ENCODE data around the gene TMEM263.
A peak's percentile ranks its signal among the peaks of the same experiment; 100 is the strongest.

The TMEM263 gene

DNA sequence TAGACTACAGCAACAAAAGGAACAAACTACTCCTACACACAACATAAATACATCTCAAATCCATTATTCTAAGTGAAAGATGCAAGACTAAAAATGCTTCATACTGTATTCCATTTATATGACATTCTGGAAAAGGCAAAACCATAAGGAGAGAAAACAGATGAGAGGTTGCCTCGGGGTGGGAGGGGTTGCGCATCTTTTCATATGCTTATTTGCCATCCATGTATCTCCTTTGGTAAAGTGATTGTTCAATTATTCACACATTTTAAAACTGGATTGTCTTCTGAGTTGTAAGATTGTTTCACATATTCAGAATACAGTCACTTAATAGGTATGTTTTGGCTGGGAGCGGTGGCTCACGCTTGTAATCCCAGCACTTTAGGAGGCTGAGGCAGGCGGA, 5.1 kb upstream of the TMEM263 start:
- Histone ChIP-seq H3K9ac (ENCODE audit: low read length) (no peak overlapping the region), H3K27me3 (ENCODE audit: control insufficient read depth in 1 of 2, insufficient read depth in 2 of 2, low read length in 2 of 2) (no peaks in the 10 kb centered on the region), H3K9me3 (ENCODE audit: low read length) (no peaks in the 10 kb centered on the region), H3K4me1 (ENCODE audit: insufficient read depth, low read length) (peaks cover 11% of the 10 kb centered on the region), H3K36me3 (ENCODE audit: insufficient read depth, low read length) (no peaks in the 10 kb centered on the region), H3K27ac (ENCODE audit: low read depth, low read length) (no peak overlapping the region), H3K4me3 (ENCODE audit: low read depth in 1 of 2, low read length in 2 of 2) (no peak overlapping the region)

DNA sequence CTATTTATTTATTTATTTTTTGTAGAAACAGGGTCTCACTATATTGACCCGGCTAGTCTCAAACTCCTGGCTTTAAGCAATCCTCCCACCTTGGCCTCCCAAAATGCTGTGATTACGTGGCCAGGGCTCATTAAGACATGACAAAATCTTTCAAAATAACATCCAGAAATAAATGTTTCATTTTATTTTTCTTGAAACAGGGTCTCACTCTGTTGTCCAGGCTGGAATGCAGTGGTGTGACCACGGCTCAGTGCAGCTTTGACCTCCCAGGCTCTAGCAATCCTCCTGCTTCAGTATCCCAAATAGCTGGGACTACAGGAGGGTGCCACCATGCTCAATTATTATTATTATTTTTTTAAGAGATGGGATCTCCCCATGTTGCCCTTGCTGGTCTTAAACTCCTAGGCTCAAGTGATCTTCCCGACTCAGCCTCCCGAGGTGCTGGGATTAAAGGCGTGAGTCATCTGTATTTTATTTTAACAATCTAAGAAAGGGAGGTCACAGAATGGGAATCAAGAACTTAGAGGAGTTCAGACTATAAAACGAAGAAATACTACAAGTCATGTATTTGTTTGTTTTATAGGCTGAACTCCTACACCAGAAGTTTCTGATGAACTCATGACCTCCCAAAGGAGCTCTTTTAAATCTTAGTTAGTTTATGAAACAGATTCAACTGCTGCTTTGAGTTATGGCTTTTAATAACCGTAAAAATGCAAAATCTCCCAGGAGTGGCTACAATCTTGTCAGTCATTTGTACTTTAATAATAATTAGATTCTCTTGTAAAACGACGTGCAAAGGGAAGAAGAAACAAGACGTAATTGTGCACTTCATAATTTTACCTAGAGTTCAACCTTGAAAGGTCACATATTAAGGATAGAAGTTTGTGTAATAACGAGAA, 2.1 kb upstream of the TMEM263 start:
- Histone ChIP-seq H3K9ac (ENCODE audit: low read length) (no peak overlapping the region), H3K4me3 (ENCODE audit: low read depth in 1 of 2, low read length in 2 of 2) (no peak overlapping the region), H3K9me3 (ENCODE audit: low read length) (no peaks in the 10 kb centered on the region), H3K27me3 (ENCODE audit: control insufficient read depth in 1 of 2, insufficient read depth in 2 of 2, low read length in 2 of 2) (no peaks in the 10 kb centered on the region), H3K27ac (ENCODE audit: low read depth, low read length) (no peak overlapping the region), H3K4me1 (ENCODE audit: insufficient read depth, low read length) (peaks cover 20% of the 10 kb centered on the region), H3K36me3 (ENCODE audit: insufficient read depth, low read length) (no peaks in the 10 kb centered on the region)

DNA sequence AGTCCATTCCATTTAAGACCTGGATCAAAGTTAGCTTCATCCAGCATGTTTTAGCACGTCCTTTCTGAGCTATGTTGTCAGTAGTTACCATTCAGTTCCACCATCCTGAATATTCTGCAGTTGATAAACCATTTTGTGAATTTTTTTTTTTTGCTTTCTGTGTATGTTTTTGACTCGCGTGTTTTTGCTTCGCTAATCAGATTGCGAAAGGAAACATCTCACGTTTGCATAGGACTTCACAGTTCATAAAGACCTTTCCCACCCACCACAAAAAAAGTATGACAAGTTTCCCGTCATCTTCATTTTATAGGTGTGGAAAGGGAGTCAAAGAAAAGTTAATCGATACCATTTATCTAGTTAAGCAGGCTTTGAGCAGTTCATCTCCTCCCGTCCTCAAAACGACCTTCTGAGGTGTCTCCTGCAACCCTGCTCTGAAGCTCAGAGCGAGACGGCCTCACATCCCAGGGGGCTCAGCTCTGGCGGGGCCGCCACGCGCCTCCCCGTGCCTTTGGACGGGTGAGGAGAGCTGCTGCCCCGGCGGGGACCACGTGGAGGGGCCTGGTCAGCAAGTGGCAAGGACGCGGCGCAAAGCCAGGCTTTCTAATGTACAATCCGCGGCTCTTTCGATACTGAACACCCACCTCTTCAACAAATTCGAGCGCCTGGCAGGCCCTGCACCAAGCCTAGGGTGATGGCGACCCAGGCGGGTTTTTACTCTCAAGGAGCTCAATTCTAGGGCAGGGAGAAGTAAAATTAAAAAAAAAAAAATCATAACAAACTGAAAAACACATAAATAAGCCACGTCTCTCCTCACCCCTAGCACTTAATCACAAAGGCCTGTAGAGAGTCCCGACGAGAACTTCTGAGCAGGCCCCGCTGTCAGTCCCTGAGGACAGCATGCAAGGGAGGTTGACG, 988 bp upstream of the TMEM263 start:
- Histone ChIP-seq H3K27me3 (ENCODE audit: control insufficient read depth in 1 of 2, insufficient read depth in 2 of 2, low read length in 2 of 2) (no peaks in the 10 kb centered on the region), H3K9ac (ENCODE audit: low read length) (peak overlapping the region; percentile 47), H3K4me1 (ENCODE audit: insufficient read depth, low read length) (peaks cover 24% of the 10 kb centered on the region), H3K27ac (ENCODE audit: low read depth, low read length) (peak overlapping the region; percentile 95), H3K9me3 (ENCODE audit: low read length) (no peaks in the 10 kb centered on the region), H3K4me3 (ENCODE audit: low read depth in 1 of 2, low read length in 2 of 2) (peak overlapping the region; percentile 60 to 97), H3K36me3 (ENCODE audit: insufficient read depth, low read length) (no peaks in the 10 kb centered on the region)

DNA sequence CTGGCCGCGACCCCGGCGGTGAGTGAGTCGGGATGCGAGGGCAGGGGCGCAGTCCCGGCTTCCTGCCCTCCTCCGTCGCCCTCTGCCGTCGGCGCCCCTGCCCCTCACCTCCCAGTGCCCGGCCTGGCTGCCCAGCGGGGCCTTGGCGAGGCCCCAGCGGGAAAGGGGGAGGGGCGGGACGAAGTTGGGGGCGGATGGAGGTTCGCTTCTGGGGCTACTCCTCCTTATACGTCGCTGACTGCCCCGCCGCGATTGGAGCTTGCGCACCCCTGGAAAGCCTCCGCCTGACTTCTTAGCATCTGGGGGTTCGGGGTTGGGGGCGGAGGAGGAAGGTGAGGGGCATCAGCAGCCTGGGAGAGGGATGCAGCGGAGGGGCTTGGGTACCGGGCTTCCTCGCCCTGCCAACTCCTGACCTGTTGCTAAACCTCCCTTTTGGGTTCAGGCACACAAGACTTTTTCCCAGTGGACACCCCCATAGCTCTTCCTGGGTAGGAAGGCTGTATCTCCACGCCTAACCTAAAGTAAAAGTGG, 406 bp downstream of the TMEM263 start:
- peak overlapping the region; percentile 78 to 97 for H3K4me3 ChIP-seq (ENCODE audit: low read depth in 1 of 2, low read length in 2 of 2)
- peaks cover 25% of the 10 kb centered on the region for H3K4me1 ChIP-seq (ENCODE audit: insufficient read depth, low read length)
- H3K9me3 ChIP-seq (ENCODE audit: low read length): no peaks in the 10 kb centered on the region
- H3K27me3 ChIP-seq (ENCODE audit: control insufficient read depth in 1 of 2, insufficient read depth in 2 of 2, low read length in 2 of 2): no peaks in the 10 kb centered on the region
- H3K27ac ChIP-seq (ENCODE audit: low read depth, low read length): peak overlapping the region; percentile 95
- no peaks in the 10 kb centered on the region for H3K36me3 ChIP-seq (ENCODE audit: insufficient read depth, low read length)
- peak overlapping the region; percentile 32 for H3K9ac ChIP-seq (ENCODE audit: low read length)

DNA sequence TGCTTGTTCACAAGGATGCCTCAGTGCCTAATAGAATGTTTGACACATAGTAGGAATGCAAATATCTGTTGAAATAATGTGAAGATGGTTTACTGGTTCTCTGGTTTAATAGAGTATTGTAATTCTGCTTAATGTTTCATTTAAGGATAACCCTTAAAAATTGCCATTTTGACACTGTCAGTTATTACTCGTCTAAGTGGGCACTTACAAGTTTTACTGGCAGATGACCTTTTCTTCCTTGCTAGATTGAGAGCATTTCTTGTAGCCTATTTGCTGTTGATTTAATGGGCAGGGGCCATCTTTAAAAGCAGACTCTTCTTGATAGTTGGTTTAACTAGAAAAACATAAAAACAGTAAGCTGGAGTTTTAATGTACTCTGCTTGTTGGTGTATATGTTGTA, 1.9 kb downstream of the TMEM263 start:
- Histone ChIP-seq H3K9me3 (ENCODE audit: low read length) (no peaks in the 10 kb centered on the region), H3K36me3 (ENCODE audit: insufficient read depth, low read length) (no peaks in the 10 kb centered on the region), H3K27ac (ENCODE audit: low read depth, low read length) (peak overlapping the region; percentile 15), H3K4me1 (ENCODE audit: insufficient read depth, low read length) (peaks cover 36% of the 10 kb centered on the region), H3K27me3 (ENCODE audit: control insufficient read depth in 1 of 2, insufficient read depth in 2 of 2, low read length in 2 of 2) (no peaks in the 10 kb centered on the region), H3K4me3 (ENCODE audit: low read depth in 1 of 2, low read length in 2 of 2) (peak overlapping the region in 1 of 2 donors; percentile 78), H3K9ac (ENCODE audit: low read length) (peak overlapping the region; percentile 32)

DNA sequence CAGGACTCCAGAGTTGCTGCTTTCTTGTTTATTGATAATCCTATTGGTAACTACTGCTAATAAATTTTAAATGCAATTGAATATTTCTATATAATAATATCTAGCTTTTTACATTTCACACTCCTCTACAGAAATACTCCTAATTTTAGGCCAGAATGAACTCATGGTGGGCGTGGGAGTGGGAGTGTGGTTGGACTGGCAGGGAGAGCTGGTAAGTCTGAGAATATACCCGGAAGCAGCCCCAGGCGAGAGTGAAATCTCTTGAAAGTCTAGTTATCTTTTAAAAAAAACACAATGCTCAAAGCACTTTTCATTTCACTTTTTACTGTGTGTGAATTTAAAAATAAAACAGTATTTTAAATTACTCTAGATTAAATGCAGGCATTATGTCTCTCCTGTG, 4.7 kb downstream of the TMEM263 start:
- H3K9ac ChIP-seq (ENCODE audit: low read length): no peak overlapping the region
- no peaks in the 10 kb centered on the region for H3K9me3 ChIP-seq (ENCODE audit: low read length)
- H3K4me1 ChIP-seq (ENCODE audit: insufficient read depth, low read length): peaks cover 35% of the 10 kb centered on the region
- no peaks in the 10 kb centered on the region for H3K27me3 ChIP-seq (ENCODE audit: control insufficient read depth in 1 of 2, insufficient read depth in 2 of 2, low read length in 2 of 2)
- H3K27ac ChIP-seq (ENCODE audit: low read depth, low read length): no peak overlapping the region
- no peaks in the 10 kb centered on the region for H3K36me3 ChIP-seq (ENCODE audit: insufficient read depth, low read length)
- H3K4me3 ChIP-seq (ENCODE audit: low read depth in 1 of 2, low read length in 2 of 2): no peak overlapping the region

DNA sequence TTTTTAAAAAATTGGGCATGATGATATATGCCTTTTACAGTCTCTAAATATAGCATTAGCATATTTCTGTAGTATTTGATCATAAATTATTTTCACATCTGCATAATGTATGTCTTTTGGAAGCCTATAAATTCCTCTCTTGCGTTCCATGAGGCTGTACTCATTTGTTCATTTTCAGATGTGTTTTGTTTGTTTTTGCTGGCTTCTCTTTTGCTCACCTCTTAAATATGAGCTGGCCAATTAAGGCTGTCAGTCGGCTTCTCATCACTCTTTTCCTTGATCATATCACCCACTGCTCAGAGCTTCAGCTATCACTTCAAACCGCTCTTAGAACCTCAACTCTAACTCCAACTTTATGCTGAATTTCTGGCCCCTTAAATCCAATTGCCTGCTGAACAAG, 6.6 kb downstream of the TMEM263 start:
- no peaks in the 10 kb centered on the region for H3K27me3 ChIP-seq (ENCODE audit: control insufficient read depth in 1 of 2, insufficient read depth in 2 of 2, low read length in 2 of 2)
- no peak overlapping the region for H3K4me3 ChIP-seq (ENCODE audit: low read depth in 1 of 2, low read length in 2 of 2)
- H3K36me3 ChIP-seq (ENCODE audit: insufficient read depth, low read length): peaks cover 1% of the 10 kb centered on the region
- H3K27ac ChIP-seq (ENCODE audit: low read depth, low read length): no peak overlapping the region
- H3K9ac ChIP-seq (ENCODE audit: low read length): no peak overlapping the region
- H3K9me3 ChIP-seq (ENCODE audit: low read length): no peaks in the 10 kb centered on the region
- peaks cover 35% of the 10 kb centered on the region for H3K4me1 ChIP-seq (ENCODE audit: insufficient read depth, low read length)

DNA sequence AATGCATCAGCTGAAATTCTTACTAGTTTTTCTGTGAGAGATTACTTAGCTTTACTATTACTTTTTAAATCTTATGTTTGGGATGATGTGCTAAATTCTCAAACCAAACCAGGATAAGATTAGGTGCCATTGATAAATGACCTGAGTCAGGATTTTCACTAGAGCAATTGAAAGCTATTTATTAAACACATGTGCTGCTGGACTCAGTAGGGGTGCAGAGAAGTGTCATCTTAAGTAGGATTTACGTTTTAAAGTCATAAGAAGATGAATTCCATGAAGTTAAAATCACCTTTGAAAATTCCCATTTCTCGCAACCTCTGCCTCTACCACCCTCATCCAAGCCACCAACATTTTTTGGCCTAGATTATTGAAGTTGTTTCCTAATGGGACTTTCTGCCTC, 8.8 kb downstream of the TMEM263 start:
- no peaks in the 10 kb centered on the region for H3K9me3 ChIP-seq (ENCODE audit: low read length)
- peaks cover 22% of the 10 kb centered on the region for H3K4me1 ChIP-seq (ENCODE audit: insufficient read depth, low read length)
- H3K27me3 ChIP-seq (ENCODE audit: control insufficient read depth in 1 of 2, insufficient read depth in 2 of 2, low read length in 2 of 2): no peaks in the 10 kb centered on the region
- no peak overlapping the region for H3K27ac ChIP-seq (ENCODE audit: low read depth, low read length)
- H3K36me3 ChIP-seq (ENCODE audit: insufficient read depth, low read length): peaks cover 14% of the 10 kb centered on the region
- H3K4me3 ChIP-seq (ENCODE audit: low read depth in 1 of 2, low read length in 2 of 2): no peak overlapping the region
- H3K9ac ChIP-seq (ENCODE audit: low read length): no peak overlapping the region

DNA sequence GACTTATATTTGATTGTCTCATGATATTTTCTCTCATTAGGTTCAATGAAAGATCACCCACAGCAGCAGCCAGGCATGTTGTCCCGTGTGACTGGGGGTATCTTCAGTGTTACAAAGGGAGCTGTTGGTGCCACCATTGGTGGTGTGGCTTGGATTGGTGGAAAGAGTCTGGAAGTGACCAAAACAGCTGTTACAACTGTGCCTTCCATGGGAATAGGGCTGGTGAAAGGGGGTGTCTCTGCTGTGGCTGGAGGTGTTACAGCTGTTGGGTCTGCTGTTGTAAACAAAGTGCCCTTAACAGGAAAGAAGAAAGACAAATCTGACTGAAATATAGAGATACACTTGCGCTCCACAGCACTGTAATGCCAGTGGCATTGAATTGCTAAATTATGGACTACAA, 15.4 kb downstream of the TMEM263 start:
- Histone ChIP-seq H3K36me3 (ENCODE audit: insufficient read depth, low read length) (peaks cover 39% of the 10 kb centered on the region), H3K27ac (ENCODE audit: low read depth, low read length) (no peak overlapping the region), H3K9ac (ENCODE audit: low read length) (no peak overlapping the region), H3K27me3 (ENCODE audit: control insufficient read depth in 1 of 2, insufficient read depth in 2 of 2, low read length in 2 of 2) (no peaks in the 10 kb centered on the region), H3K4me3 (ENCODE audit: low read depth in 1 of 2, low read length in 2 of 2) (no peak overlapping the region), H3K4me1 (ENCODE audit: insufficient read depth, low read length) (peaks cover 19% of the 10 kb centered on the region), H3K9me3 (ENCODE audit: low read length) (no peaks in the 10 kb centered on the region)

DNA sequence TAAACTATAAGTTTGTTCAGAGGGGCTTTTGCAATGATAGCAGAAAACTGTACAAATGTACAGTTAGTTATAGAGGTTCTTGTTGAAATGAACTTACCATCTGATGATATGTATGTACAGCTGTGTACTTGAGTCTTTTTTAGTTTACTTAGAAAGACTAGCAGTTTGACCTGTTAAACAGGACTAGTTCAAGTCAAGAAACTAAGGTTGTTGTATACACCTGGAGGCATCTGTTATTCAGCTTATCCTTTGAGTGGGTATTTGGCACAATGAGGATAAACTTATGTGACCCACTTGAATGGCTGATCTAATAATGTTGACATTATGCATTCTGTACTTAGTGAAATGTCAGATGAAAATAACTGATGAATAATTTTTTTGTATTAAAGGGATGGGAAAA, 17.8 kb downstream of the TMEM263 start:
- peaks cover 39% of the 10 kb centered on the region for H3K4me1 ChIP-seq (ENCODE audit: insufficient read depth, low read length)
- H3K27me3 ChIP-seq (ENCODE audit: control insufficient read depth in 1 of 2, insufficient read depth in 2 of 2, low read length in 2 of 2): no peaks in the 10 kb centered on the region
- H3K27ac ChIP-seq (ENCODE audit: low read depth, low read length): no peak overlapping the region
- no peak overlapping the region for H3K4me3 ChIP-seq (ENCODE audit: low read depth in 1 of 2, low read length in 2 of 2)
- H3K9ac ChIP-seq (ENCODE audit: low read length): no peak overlapping the region
- peaks cover 25% of the 10 kb centered on the region for H3K36me3 ChIP-seq (ENCODE audit: insufficient read depth, low read length)
- H3K9me3 ChIP-seq (ENCODE audit: low read length): no peaks in the 10 kb centered on the region

DNA sequence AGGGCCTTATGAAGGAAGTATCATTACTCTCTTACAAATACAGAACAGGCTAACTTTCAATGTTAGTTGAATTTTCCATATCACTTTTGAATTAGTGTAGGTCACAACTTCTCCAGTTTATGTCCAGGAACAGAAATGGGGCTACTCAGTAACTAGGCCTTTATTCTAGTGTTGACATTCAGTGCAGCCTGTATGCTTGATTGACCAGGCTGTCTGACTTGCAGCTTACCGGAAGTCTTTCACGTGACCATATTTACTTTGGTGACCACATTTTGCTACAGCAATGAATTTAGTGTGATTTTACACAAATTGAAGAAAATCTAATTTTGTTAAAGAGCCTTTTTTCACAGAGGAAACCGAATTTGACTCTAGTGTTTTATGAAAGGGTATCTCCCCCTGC, 18.8 kb downstream of the TMEM263 start:
- Histone ChIP-seq H3K4me3 (ENCODE audit: low read depth in 1 of 2, low read length in 2 of 2) (no peak overlapping the region), H3K36me3 (ENCODE audit: insufficient read depth, low read length) (peaks cover 25% of the 10 kb centered on the region), H3K27me3 (ENCODE audit: control insufficient read depth in 1 of 2, insufficient read depth in 2 of 2, low read length in 2 of 2) (no peaks in the 10 kb centered on the region), H3K9ac (ENCODE audit: low read length) (no peak overlapping the region), H3K27ac (ENCODE audit: low read depth, low read length) (no peak overlapping the region), H3K9me3 (ENCODE audit: low read length) (no peaks in the 10 kb centered on the region), H3K4me1 (ENCODE audit: insufficient read depth, low read length) (peaks cover 45% of the 10 kb centered on the region)

Measured in muscle layer of colon (tissue), 2 donors.